Measurements from ENCODE around the gene TANC2.

TANC2 gene

DNA sequence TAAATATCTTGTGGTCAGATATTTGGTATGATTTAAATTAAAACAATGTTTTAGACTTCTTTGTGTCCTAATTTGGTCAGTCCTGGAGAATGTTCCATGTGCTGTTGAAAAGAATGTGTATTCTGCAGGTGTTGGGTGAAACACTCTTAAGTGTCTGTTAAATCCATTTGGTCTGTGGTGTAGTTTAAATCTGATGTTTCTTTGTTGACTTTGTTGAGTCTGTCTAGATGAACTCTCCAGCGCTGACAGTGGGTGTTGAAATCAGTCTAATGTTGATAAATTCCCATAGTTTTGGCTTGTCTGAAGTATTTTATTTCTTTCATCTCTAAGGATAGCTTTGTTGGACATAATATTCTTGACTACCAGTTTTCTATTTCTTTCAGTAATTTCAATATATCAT is 18.8 kb downstream of the TANC2 start:
- H3K27me3 ChIP-seq (ENCODE audit: insufficient read depth, low read depth, severe bottlenecking): no peaks in the 10 kb centered on the region
- TF ChIP-seq, protein P1, sequence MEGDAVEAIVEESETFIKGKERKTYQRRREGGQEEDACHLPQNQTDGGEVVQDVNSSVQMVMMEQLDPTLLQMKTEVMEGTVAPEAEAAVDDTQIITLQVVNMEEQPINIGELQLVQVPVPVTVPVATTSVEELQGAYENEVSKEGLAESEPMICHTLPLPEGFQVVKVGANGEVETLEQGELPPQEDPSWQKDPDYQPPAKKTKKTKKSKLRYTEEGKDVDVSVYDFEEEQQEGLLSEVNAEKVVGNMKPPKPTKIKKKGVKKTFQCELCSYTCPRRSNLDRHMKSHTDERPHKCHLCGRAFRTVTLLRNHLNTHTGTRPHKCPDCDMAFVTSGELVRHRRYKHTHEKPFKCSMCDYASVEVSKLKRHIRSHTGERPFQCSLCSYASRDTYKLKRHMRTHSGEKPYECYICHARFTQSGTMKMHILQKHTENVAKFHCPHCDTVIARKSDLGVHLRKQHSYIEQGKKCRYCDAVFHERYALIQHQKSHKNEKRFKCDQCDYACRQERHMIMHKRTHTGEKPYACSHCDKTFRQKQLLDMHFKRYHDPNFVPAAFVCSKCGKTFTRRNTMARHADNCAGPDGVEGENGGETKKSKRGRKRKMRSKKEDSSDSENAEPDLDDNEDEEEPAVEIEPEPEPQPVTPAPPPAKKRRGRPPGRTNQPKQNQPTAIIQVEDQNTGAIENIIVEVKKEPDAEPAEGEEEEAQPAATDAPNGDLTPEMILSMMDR (IDR thresholded peaks at IDR 0.05; ENCODE audit: low read depth, low read length): no peak
- H3K4me3 ChIP-seq (ENCODE audit: low read depth, low read length): no peak overlapping the region
- peaks cover 14% of the 10 kb centered on the region for H3K9me3 ChIP-seq (ENCODE audit: severe bottlenecking)
- H3K36me3 ChIP-seq: no peaks in the 10 kb centered on the region; the same call in 1 of the 2 replicates
- no peak for DNase-seq
- no peak overlapping the region for H3K27ac ChIP-seq

DNA sequence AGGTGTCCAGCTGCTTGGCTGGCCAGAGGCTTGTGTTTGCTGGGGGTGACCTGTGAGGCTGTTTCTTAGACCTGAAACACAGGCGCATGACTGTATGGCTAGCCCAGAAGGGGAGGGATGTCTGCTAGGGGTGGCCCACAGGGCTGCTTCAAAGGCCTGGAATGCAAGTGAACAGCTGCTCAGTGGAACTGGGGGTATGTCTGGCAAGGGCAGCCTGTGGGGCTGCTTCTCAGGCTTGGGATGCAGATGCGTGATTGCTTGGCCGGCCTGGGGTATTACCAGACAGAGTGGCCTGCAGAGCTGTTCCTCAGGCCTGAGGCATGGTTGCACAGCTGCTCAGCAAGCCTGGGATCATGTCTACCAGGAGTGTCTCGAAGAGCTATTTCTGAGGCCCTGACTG is 20.5 kb downstream of the TANC2 start:
- Histone ChIP-seq H3K4me3 (ENCODE audit: low read depth, low read length) (no peak overlapping the region), H3K9me3 (ENCODE audit: severe bottlenecking) (peaks cover 14% of the 10 kb centered on the region), H3K27me3 (ENCODE audit: insufficient read depth, low read depth, severe bottlenecking) (no peaks in the 10 kb centered on the region), H3K27ac (no peak overlapping the region), H3K36me3 (no peaks in the 10 kb centered on the region; the same call in 1 of the 2 replicates)
- no peak for DNase-seq
- TF ChIP-seq, protein P1 (IDR thresholded peaks at IDR 0.05; ENCODE audit: low read depth, low read length): no peak

DNA sequence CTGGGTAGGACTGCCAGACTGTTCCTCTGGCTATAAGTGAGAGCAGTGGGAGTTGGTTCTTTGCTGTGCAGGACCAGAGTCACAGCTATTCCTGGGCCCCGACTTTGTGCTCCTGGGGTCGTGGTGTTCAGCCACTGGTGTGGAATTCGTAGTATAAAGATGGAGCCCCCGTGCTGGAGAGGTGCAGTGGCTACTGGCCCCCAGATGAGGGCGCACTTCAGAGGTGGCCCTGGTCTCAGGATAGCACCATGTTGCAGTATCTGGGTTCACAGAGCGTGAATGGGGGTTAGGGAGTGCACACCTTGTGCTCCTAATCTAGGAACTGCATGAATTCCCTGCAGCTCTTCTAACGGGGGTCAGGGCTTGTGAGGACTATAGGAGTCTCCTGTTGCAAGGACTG is 21.1 kb downstream of the TANC2 start:
- Histone ChIP-seq H3K27me3 (ENCODE audit: insufficient read depth, low read depth, severe bottlenecking) (no peaks in the 10 kb centered on the region), H3K36me3 (no peaks in the 10 kb centered on the region; the same call in 1 of the 2 replicates), H3K27ac (no peak overlapping the region), H3K9me3 (ENCODE audit: severe bottlenecking) (peaks cover 14% of the 10 kb centered on the region), H3K4me3 (ENCODE audit: low read depth, low read length) (no peak overlapping the region)
- TF ChIP-seq, protein P1 (IDR thresholded peaks at IDR 0.05; ENCODE audit: low read depth, low read length): peak; percentile 65
- DNase-seq: no peak

DNA sequence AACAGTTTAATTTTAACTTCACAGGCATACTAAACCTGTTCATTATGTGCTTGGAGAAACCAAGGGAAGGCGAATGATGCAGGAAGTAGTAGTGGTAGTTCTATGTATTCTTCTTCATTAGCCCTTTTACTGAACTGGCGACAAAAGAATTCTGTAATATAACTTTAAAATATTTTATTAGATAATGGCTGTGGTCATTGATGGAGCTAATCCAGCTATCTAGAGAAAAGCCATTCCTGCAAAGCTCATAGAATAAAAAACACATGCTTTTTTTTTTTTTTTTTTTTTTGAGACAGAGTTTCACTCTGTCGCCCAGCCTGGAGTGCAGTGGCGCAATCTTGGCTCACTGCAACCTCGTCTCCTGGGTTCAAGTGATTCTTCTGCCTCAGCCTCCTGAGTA is 23.5 kb downstream of the TANC2 start:
- DNase-seq: no peak
- Histone ChIP-seq H3K27ac (no peak overlapping the region), H3K4me3 (ENCODE audit: low read depth, low read length) (no peak overlapping the region), H3K27me3 (ENCODE audit: insufficient read depth, low read depth, severe bottlenecking) (no peaks in the 10 kb centered on the region), H3K9me3 (ENCODE audit: severe bottlenecking) (peaks cover 7% of the 10 kb centered on the region), H3K36me3 (no peaks in the 10 kb centered on the region)
- TF ChIP-seq, protein P1 (IDR thresholded peaks at IDR 0.05; ENCODE audit: low read depth, low read length): no peak

DNA sequence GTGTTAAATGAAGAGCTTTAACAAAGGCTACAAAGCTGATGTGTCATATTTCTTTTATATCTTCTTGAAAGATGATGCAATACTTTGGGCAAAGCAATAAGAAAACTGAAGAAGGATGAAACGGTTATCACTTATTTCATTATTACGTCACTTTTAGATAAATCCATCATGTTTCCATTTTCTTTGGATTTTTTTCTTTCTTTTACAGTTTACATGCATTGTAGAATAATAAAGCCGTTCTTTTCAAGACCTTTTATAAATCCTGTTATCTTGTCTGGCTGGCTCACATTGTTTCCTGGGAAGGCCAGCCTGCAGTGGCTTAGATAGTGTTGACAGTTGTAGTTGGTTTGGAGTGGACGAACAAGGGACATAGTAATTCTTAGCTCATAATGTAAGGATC is 28.9 kb downstream of the TANC2 start:
- H3K36me3 ChIP-seq: no peaks in the 10 kb centered on the region
- H3K4me3 ChIP-seq (ENCODE audit: low read depth, low read length): no peak overlapping the region
- DNase-seq: no peak
- no peaks in the 10 kb centered on the region for H3K9me3 ChIP-seq (ENCODE audit: severe bottlenecking)
- H3K27ac ChIP-seq: no peak overlapping the region
- TF ChIP-seq, protein P1 (IDR thresholded peaks at IDR 0.05; ENCODE audit: low read depth, low read length): no peak
- H3K27me3 ChIP-seq (ENCODE audit: insufficient read depth, low read depth, severe bottlenecking): no peaks in the 10 kb centered on the region

DNA sequence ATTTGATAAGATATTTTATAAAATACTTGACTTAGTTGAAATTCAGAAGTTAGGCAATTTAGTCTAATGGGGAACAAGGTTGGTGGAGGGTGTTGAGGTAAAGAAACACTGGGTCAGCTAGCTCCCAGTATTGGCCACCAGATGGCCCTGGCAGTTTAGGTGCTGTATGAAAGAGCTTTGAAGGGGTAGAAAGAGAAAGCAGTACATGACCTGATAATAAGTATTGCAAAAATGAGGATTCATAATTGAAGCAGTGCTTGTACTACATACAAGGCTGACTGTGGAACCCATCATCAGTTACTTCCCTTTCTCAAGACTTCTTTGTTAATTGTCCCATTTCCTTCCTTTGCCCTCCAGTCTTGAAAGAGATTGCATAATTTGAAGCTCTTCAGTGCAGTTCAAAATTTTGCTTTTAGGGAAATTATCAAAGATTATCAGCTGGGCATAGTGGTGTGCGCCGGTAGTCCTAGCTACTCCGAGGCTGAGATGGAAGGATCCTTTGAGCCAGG is 29.4 kb downstream of the TANC2 start:
- peak; percentile 43 for DNase-seq
- Histone ChIP-seq H3K36me3 (no peaks in the 10 kb centered on the region), H3K27me3 (ENCODE audit: insufficient read depth, low read depth, severe bottlenecking) (no peaks in the 10 kb centered on the region), H3K9me3 (ENCODE audit: severe bottlenecking) (no peaks in the 10 kb centered on the region), H3K27ac (no peak overlapping the region), H3K4me3 (ENCODE audit: low read depth, low read length) (no peak overlapping the region)
- TF ChIP-seq, protein P1 (IDR thresholded peaks at IDR 0.05; ENCODE audit: low read depth, low read length): peak; percentile 81
